ENCODE measurements around the gene SMPDL3A. TPM values are rescaled to one million over a fixed set of nuclear protein-coding genes. Genes with fewer than 3 reads are reported as not detected.

SMPDL3A gene
- polyA plus RNA-seq, 2 of the 4 experiments (the other 2 are of a cell fraction) = 2.0 to 3.3 TPM

DNA sequence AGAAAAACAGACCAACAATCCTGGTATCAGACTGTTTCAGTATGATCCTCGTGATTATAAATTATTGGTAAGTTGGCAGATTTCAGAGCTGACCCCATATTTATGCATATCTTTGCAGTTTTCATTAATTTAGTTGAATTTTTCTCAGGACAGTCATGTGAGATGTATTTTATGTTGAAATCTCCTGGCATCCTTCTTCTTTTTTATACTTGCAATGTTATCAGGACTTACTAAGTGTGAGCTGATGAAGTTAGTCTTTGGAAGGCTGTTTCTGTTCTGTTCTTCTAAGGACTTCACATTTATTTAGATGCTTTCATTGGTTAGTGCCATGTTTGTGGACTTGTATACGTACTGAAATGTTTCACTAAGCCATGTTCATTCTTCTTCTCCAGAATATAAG, 17.2 kb downstream of the SMPDL3A start:
- CTCF ChIA-PET = interaction anchor here (0.8 kb wide), 1 partner anchor 76 kb away, joined by 4 read pairs; no protein-coding TSS in a partner anchor
- TF ChIP-seq MYC (IDR thresholded peaks at IDR 0.05; ENCODE audit: borderline replicate concordance, low read length) (no peak), CHD2 (IDR thresholded peaks at IDR 0.05; ENCODE audit: low read length, partially characterized antibody) (no peak), CBX8 (IDR thresholded peaks at IDR 0.05) (no peak), ZC3H11A (IDR thresholded peaks at IDR 0.05) (no peak), CHD4 (IDR thresholded peaks at IDR 0.05; ENCODE audit: borderline replicate concordance) (no peak), POLR2A (IDR thresholded peaks at IDR 0.05; ENCODE audit: low read length) (no peak), HOXB13 (CRISPR knock-in tag; IDR thresholded peaks at IDR 0.05; ENCODE audit: low read depth) (no peak), JUNB (IDR thresholded peaks at IDR 0.05) (no peak), RFX5 (IDR thresholded peaks at IDR 0.05) (no peak), HEYL (CRISPR knock-in tag; IDR thresholded peaks at IDR 0.05) (no peak), EHF (CRISPR knock-in tag; IDR thresholded peaks at IDR 0.05) (no peak), KDM1A (IDR thresholded peaks at IDR 0.05; ENCODE audit: low read depth) (no peak), RARB (CRISPR knock-in tag; IDR thresholded peaks at IDR 0.05) (no peak), JUN (IDR thresholded peaks at IDR 0.05) (no peak)
- TF ChIP-seq, protein P1, sequence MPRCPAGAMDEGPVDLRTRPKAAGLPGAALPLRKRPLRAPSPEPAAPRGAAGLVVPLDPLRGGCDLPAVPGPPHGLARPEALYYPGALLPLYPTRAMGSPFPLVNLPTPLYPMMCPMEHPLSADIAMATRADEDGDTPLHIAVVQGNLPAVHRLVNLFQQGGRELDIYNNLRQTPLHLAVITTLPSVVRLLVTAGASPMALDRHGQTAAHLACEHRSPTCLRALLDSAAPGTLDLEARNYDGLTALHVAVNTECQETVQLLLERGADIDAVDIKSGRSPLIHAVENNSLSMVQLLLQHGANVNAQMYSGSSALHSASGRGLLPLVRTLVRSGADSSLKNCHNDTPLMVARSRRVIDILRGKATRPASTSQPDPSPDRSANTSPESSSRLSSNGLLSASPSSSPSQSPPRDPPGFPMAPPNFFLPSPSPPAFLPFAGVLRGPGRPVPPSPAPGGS (IDR thresholded peaks at IDR 0.05) = no peak
- TF ChIP-seq, protein P2, sequence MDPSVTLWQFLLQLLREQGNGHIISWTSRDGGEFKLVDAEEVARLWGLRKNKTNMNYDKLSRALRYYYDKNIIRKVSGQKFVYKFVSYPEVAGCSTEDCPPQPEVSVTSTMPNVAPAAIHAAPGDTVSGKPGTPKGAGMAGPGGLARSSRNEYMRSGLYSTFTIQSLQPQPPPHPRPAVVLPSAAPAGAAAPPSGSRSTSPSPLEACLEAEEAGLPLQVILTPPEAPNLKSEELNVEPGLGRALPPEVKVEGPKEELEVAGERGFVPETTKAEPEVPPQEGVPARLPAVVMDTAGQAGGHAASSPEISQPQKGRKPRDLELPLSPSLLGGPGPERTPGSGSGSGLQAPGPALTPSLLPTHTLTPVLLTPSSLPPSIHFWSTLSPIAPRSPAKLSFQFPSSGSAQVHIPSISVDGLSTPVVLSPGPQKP (IDR thresholded peaks at IDR 0.05; ENCODE audit: low read depth, low read length) = no peak
- TF ChIP-seq, protein P3, sequence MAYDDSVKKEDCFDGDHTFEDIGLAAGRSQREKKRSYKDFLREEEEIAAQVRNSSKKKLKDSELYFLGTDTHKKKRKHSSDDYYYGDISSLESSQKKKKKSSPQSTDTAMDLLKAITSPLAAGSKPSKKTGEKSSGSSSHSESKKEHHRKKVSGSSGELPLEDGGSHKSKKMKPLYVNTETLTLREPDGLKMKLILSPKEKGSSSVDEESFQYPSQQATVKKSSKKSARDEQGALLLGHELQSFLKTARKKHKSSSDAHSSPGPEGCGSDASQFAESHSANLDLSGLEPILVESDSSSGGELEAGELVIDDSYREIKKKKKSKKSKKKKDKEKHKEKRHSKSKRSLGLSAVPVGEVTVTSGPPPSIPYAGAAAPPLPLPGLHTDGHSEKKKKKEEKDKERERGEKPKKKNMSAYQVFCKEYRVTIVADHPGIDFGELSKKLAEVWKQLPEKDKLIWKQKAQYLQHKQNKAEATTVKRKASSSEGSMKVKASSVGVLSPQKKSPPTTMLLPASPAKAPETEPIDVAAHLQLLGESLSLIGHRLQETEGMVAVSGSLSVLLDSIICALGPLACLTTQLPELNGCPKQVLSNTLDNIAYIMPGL (CRISPR knock-in tag; IDR thresholded peaks at IDR 0.05; ENCODE audit: borderline replicate concordance) = no peak
- TF ChIP-seq, protein P4, sequence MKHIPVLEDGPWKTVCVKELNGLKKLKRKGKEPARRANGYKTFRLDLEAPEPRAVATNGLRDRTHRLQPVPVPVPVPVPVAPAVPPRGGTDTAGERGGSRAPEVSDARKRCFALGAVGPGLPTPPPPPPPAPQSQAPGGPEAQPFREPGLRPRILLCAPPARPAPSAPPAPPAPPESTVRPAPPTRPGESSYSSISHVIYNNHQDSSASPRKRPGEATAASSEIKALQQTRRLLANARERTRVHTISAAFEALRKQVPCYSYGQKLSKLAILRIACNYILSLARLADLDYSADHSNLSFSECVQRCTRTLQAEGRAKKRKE (CRISPR knock-in tag; IDR thresholded peaks at IDR 0.05; ENCODE audit: low read depth) = no peak
- no peak overlapping the region for H3K4me2 ChIP-seq
- ATAC-seq = no peak
- no peaks in the 10 kb centered on the region for H3K4me1 ChIP-seq
- no peak for FAIRE-seq
- no peak overlapping the region for H3K27ac ChIP-seq
- POLR2A ChIA-PET = no interaction called here
- H3K9me3 ChIP-seq = no peaks in the 10 kb centered on the region
- 69% methylated on average over 2 of the region's 2 CpGs for WGBS (ENCODE audit: missing lambda C conversion rate)
- no peak overlapping the region for H3K4me3 ChIP-seq
- no peak for DNase-seq (ENCODE audit: low read depth in 1 of 2, low spot score in 1 of 2)

DNA sequence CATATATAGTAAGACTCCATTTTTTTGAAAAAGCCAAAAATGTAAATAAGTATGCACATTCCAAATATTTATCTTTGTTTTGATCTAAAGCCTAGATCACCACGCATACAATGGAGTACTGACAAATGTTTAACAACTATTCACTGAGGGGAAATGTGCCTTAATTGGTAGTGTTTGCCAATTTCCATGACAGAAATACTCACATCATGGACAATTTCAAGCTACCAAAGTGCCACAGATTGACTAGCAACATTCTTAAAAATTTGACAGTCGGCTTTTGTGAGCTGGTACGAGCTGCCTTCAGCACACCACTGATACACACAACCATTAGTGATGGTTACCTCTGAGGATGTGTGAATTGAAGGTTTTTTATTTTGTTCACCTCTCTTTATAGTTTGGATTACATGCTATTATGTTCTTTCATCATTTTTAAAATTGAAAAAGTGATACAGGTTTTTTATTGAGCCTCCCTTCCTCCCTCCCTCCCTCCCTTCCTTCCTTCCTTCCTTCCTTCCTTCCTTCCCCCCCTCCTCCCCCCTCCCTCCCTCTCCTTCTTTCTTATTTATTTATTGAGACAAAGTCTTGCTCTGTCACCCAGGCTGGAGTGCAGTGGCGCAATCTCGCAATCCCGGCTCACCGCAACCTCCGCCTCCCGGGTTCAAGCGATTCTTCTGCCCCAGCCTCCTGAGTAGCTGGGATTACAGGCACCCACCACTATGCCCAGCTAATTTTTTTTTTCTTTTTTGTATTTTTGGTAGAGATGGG, 19.2 kb downstream of the SMPDL3A start:
- H3K27ac ChIP-seq = no peak overlapping the region
- H3K9me3 ChIP-seq = no peaks in the 10 kb centered on the region
- ChIA-PET CTCF (no interaction called here), POLR2A (no interaction called here)
- no peak overlapping the region for H3K4me2 ChIP-seq
- DNase-seq (ENCODE audit: low read depth in 1 of 2, low spot score in 1 of 2) (no peak), ATAC-seq (no peak), FAIRE-seq (no peak)
- no peak overlapping the region for H3K4me3 ChIP-seq
- no peaks in the 10 kb centered on the region for H3K4me1 ChIP-seq
- no peak for TF ChIP-seq NR3C1 (IDR thresholded peaks at IDR 0.05)
- TF ChIP-seq TFCP2L1 (CRISPR knock-in tag; IDR thresholded peaks at IDR 0.05) = no peak
- TF ChIP-seq, protein P5, sequence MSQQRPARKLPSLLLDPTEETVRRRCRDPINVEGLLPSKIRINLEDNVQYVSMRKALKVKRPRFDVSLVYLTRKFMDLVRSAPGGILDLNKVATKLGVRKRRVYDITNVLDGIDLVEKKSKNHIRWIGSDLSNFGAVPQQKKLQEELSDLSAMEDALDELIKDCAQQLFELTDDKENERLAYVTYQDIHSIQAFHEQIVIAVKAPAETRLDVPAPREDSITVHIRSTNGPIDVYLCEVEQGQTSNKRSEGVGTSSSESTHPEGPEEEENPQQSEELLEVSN (IDR thresholded peaks at IDR 0.05; ENCODE audit: borderline replicate concordance, low read depth) = no peak
- TF ChIP-seq, protein P6, sequence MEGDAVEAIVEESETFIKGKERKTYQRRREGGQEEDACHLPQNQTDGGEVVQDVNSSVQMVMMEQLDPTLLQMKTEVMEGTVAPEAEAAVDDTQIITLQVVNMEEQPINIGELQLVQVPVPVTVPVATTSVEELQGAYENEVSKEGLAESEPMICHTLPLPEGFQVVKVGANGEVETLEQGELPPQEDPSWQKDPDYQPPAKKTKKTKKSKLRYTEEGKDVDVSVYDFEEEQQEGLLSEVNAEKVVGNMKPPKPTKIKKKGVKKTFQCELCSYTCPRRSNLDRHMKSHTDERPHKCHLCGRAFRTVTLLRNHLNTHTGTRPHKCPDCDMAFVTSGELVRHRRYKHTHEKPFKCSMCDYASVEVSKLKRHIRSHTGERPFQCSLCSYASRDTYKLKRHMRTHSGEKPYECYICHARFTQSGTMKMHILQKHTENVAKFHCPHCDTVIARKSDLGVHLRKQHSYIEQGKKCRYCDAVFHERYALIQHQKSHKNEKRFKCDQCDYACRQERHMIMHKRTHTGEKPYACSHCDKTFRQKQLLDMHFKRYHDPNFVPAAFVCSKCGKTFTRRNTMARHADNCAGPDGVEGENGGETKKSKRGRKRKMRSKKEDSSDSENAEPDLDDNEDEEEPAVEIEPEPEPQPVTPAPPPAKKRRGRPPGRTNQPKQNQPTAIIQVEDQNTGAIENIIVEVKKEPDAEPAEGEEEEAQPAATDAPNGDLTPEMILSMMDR (IDR thresholded peaks at IDR 0.05) = no peak
- 87% methylated on average over 10 of the region's 10 CpGs for WGBS (ENCODE audit: missing lambda C conversion rate)
